ENCODE data around the gene SH2B2.

The SH2B2 gene

GRCh38 chr7:102271158-102271798 is 15.4 kb upstream of the SH2B2 start:
- DNase-seq, result no peak
- no peak for TF ChIP-seq CTCF (IDR thresholded peaks at IDR 0.05; ENCODE audit: low read depth, low read length)
- Histone ChIP-seq H3K27me3 (no peaks in the 10 kb centered on the region), H3K9me3 (no peaks in the 10 kb centered on the region), H3K36me3 (no peaks in the 10 kb centered on the region), H3K4me3 (ENCODE audit: low read depth, low read length) (no peak overlapping the region), H3K4me1 (no peaks in the 10 kb centered on the region)

GRCh38 chr7:102272075-102272916 is 14.4 kb upstream of the SH2B2 start:
- Histone ChIP-seq H3K4me3 (ENCODE audit: low read depth, low read length) (no peak overlapping the region), H3K9me3 (no peaks in the 10 kb centered on the region), H3K36me3 (no peaks in the 10 kb centered on the region), H3K27me3 (no peaks in the 10 kb centered on the region), H3K4me1 (no peaks in the 10 kb centered on the region)
- DNase-seq, result peak; percentile 89
- TF ChIP-seq CTCF (IDR thresholded peaks at IDR 0.05; ENCODE audit: low read depth, low read length), result peak; percentile 93

GRCh38 chr7:102272917-102273748 is 13.5 kb upstream of the SH2B2 start:
- Histone ChIP-seq H3K9me3 (no peaks in the 10 kb centered on the region), H3K4me1 (no peaks in the 10 kb centered on the region), H3K36me3 (no peaks in the 10 kb centered on the region), H3K4me3 (ENCODE audit: low read depth, low read length) (no peak overlapping the region), H3K27me3 (no peaks in the 10 kb centered on the region)
- DNase-seq, result no peak
- no peak for TF ChIP-seq CTCF (IDR thresholded peaks at IDR 0.05; ENCODE audit: low read depth, low read length)

- no peak for TF ChIP-seq CTCF (IDR thresholded peaks at IDR 0.05; ENCODE audit: low read depth, low read length)
- H3K27me3 ChIP-seq, result no peaks in the 10 kb centered on the region
- H3K36me3 ChIP-seq, result no peaks in the 10 kb centered on the region
- no peaks in the 10 kb centered on the region for H3K4me1 ChIP-seq
- H3K9me3 ChIP-seq, result no peaks in the 10 kb centered on the region
- DNase-seq, result no peak
- no peak overlapping the region for H3K4me3 ChIP-seq (ENCODE audit: low read depth, low read length)
Observed at GRCh38 chr7:102273749-102274712, 12.6 kb upstream of the SH2B2 start.

GRCh38 chr7:102275123-102275703 is 11.5 kb upstream of the SH2B2 start:
- Histone ChIP-seq H3K4me3 (ENCODE audit: low read depth, low read length) (no peak overlapping the region), H3K4me1 (no peaks in the 10 kb centered on the region), H3K36me3 (no peaks in the 10 kb centered on the region), H3K27me3 (no peaks in the 10 kb centered on the region), H3K9me3 (no peaks in the 10 kb centered on the region)
- DNase-seq, result no peak
- no peak for TF ChIP-seq CTCF (IDR thresholded peaks at IDR 0.05; ENCODE audit: low read depth, low read length)

Data from BE2C (cell line).